Heart left ventricle (tissue), 16 donors: ENCODE measurements around the gene INPP4B. TPM values are rescaled to one million over a fixed set of nuclear protein-coding genes. Genes with fewer than 3 reads are reported as not detected.

Experiments
- ATAC-seq, 4 donors: fragments of 200-7000 bp; cut with Tn5 transposase; one replicate each; pipeline ENCODE4 v1.9.1; 2020 to 2022; ENCODE audit warnings: moderate library complexity in 4 of 4, mild to moderate bottlenecking in 3 of 4, moderate number of reproducible peaks in 1 of 4
- DNase-seq, 5 donors: peaks; one replicate each; pipeline ENCODE4 v3.0.0-alpha.2; 2020
- H3K27ac ChIP-seq, 12 donors: fragments of 200-600 bp; sonication (generic) in 4 of 12; one replicate each; pipeline versions ENCODE4 v1.5.0 to v1.8.0; 2016 to 2022; ENCODE audit warnings: mild to moderate bottlenecking in 2 of 12
- H3K27me3 ChIP-seq, 9 donors: fragments of 200-600 bp; sonication (generic) in 2 of 9; one replicate each; pipeline versions ENCODE4 v1.5.1 to v1.8.0; 2016 to 2022; ENCODE audit warnings: mild to moderate bottlenecking in 3 of 9
- H3K36me3 ChIP-seq, 9 donors: fragments of 200-600 bp; sonication (generic) in 2 of 9; one replicate each; pipeline versions ENCODE4 v1.5.0 to v1.8.0; 2018 to 2022; ENCODE audit warnings: mild to moderate bottlenecking in 2 of 9
- H3K4me1 ChIP-seq, 12 donors: fragments of 200-600 bp; sonication (generic) in 4 of 12; one replicate each; pipeline versions ENCODE4 v1.5.0 to v1.8.0; 2016 to 2022; ENCODE audit warnings: mild to moderate bottlenecking in 3 of 12
- H3K4me3 ChIP-seq, 12 donors: fragments of 200-600 bp; sonication (generic) in 4 of 12; one replicate each; pipeline versions ENCODE4 v1.5.0 to v1.8.0; 2017 to 2022; ENCODE audit warnings: mild to moderate bottlenecking in 9 of 12, moderate library complexity in 4 of 12
- H3K9me3 ChIP-seq, 12 donors: fragments of 200-600 bp; sonication (generic) in 4 of 12; one replicate each; pipeline versions ENCODE4 v1.5.0 to v1.8.0; 2016 to 2022; ENCODE audit warnings: mild to moderate bottlenecking in 1 of 12
- CTCF ChIP-seq, 12 donors: fragments of 200-600 bp; sonication (generic) in 4 of 12; IDR thresholded peaks; one replicate each; pipeline versions ENCODE4 v1.5.0 to v1.8.0; 2018 to 2022; ENCODE audit warnings: antibody characterized with exemption in 12 of 12, mild to moderate bottlenecking in 5 of 12
- POLR2A ChIP-seq, 2 donors: fragments of 450-650 bp; IDR thresholded peaks; one replicate each; pipeline ENCODE4 v1.6.1; 2017; ENCODE audit warnings: antibody characterized with exemption in 2 of 2, mild to moderate bottlenecking in 2 of 2, moderate library complexity in 2 of 2
- WGBS, 4 donors: extraction: QIAGEN DNeasy Blood & Tissue Kit in 2 of 4; methylation state at CpG; one replicate each; pipeline versions ENCODE4 v1.1.5 to v1.1.7; 2013 to 2018; 5-methylcytosine and 5-hydroxymethylcytosine counted together
- intact Hi-C, 10 donors: fragments of 100-400 bp; cut with DNase I; formaldehyde crosslinking; loops; one replicate each; pipeline versions ENCODE4 v1.11.1 to v1.14.2; 2022
- polyA plus RNA-seq, 2 donors: library from polyadenylated mRNA; stranded (reverse); fragments of 200-250 nt; gene quantifications; one replicate each; pipeline ENCODE4 v1.2.3, GENCODE V29; 2013
- total RNA-seq, 9 donors: library from RNA; depleted of rRNA in 2 of 9; stranded (reverse); fragments of >200 nt in 2 of 9; fragmentation: NEBNext Ultra II Directional in 3 of 9; extraction: Animal tissue kit (Norgen Biotek cat#: 25700) in 3 of 9; gene quantifications; one replicate each; pipeline versions ENCODE4 v1.1.0 to v1.2.4, GENCODE V29; 2016 to 2023
- donor health status: ischemic (EF 13 %, LVEDD 7.1; RV severe dilation, severe dysfunction).
- donor health status: healthy with polysubstance abuse.
- donor health status: DM: no; HTN: yes; CAD: no.
- donor health status: DM: no; HTN: no; CAD: no.
- donor health status: ischemic (EF 25% LVEDD 6.9; RV normal size, moderate dysfunction).
- donor health status: ischemic (EF 25% LVEDD 5.7; RV mildly dilated, moderate dysfunction).
- donor health status: healthy.
- donor health status: DM: yes; HTN: yes; CAD: no.
- donor health status: ischemic (EF 35%, LVEDD 5.7; RV mildly dilated, moderate dysfunction).
- donor health status: nonischemic (EF 11% LVEDD 7.7; RV severe dilation, severe dysfunction).
- donor health status: DM: yes; HTN: yes; CAD: no.
- donor health status: PGD.
- donor health status: ischemic (EF 29% LVEDD 5.4; RV normal size, mild dysfunction).
- donor health status: nonischemic (EF 23%, LVEDD 6.1; RV moderate dilation, normal function).

INPP4B gene
- total and polyA plus RNA-seq, 11 donors = 5.5 to 128 (median 39.1) TPM

GRCh38 chr4:142708231-142708630 lies 137.9 kb downstream of the INPP4B start:
- no peak for TF ChIP-seq CTCF (IDR thresholded peaks at IDR 0.05)
- no peak for TF ChIP-seq POLR2A (IDR thresholded peaks at IDR 0.05)
- ATAC-seq (no peak), DNase-seq (no peak)
- H3K4me1 ChIP-seq = no peaks in the 10 kb centered on the region
- H3K4me3 ChIP-seq = no peak overlapping the region
- no peaks in the 10 kb centered on the region for H3K9me3 ChIP-seq
- intact Hi-C loops = no loop called here
- no peaks in the 10 kb centered on the region for H3K36me3 ChIP-seq
- H3K27me3 ChIP-seq = no peaks in the 10 kb centered on the region
- 88 to 100% (median 90%) methylated on average over 1 of the region's 1 CpG for WGBS, 4 donors
- no peak overlapping the region for H3K27ac ChIP-seq

GRCh38 chr4:142707401-142707800 lies 138.7 kb downstream of the INPP4B start:
- TF ChIP-seq CTCF (IDR thresholded peaks at IDR 0.05) (no peak), POLR2A (IDR thresholded peaks at IDR 0.05) (no peak)
- Histone ChIP-seq H3K27ac (no peak overlapping the region), H3K4me1 (no peaks in the 10 kb centered on the region), H3K9me3 (no peaks in the 10 kb centered on the region), H3K27me3 (no peaks in the 10 kb centered on the region), H3K36me3 (no peaks in the 10 kb centered on the region), H3K4me3 (no peak overlapping the region)
- intact Hi-C loops = no loop called here
- ATAC-seq (no peak), DNase-seq (no peak)
- 70 to 83% (median 78%) methylated on average over 1 of the region's 1 CpG for WGBS, 4 donors

- Histone ChIP-seq H3K36me3 (no peaks in the 10 kb centered on the region), H3K27ac (no peak overlapping the region), H3K9me3 (no peaks in the 10 kb centered on the region), H3K4me3 (no peak overlapping the region), H3K27me3 (no peaks in the 10 kb centered on the region), H3K4me1 (no peaks in the 10 kb centered on the region)
- TF ChIP-seq CTCF (IDR thresholded peaks at IDR 0.05) (no peak), POLR2A (IDR thresholded peaks at IDR 0.05) (no peak)
- ATAC-seq (no peak), DNase-seq (no peak)
- intact Hi-C loops = no loop called here
- WGBS, 4 donors = 91 to 96% (median 93%) methylated on average over 1 of the region's 1 CpG
Observed at GRCh38 chr4:142706381-142706780, 139.7 kb downstream of the INPP4B start.

GRCh38 chr4:142705820-142706219 lies 140.3 kb downstream of the INPP4B start:
- no peaks in the 10 kb centered on the region for H3K4me1 ChIP-seq
- intact Hi-C loops = no loop called here
- H3K36me3 ChIP-seq = no peaks in the 10 kb centered on the region
- DNase-seq (no peak), ATAC-seq (no peak)
- TF ChIP-seq POLR2A (IDR thresholded peaks at IDR 0.05) (no peak), CTCF (IDR thresholded peaks at IDR 0.05) (no peak)
- no peaks in the 10 kb centered on the region for H3K27me3 ChIP-seq
- H3K9me3 ChIP-seq = no peaks in the 10 kb centered on the region
- WGBS, 4 donors = 81 to 97% (median 86%) methylated on average over 1 of the region's 1 CpG
- H3K4me3 ChIP-seq = no peak overlapping the region
- no peak overlapping the region for H3K27ac ChIP-seq
